NCI-H1048 (cell line): ENCODE data around the gene NUDT3.
"Not testable (repeated sequence)": the region's sequence is repeated elsewhere in the genome, so short reads cannot be mapped to it uniquely, and the experiment has no call there.

Experiments
- DNase-seq: peaks from one replicate; lab custom pipeline; 2025; lab: John Stamatoyannopoulos, UW

The NUDT3 gene

GRCh38 chr6:34342247-34342646 is 50.2 kb downstream of the NUDT3 start:
- DNase-seq, result no peak

- no peak for DNase-seq
Measured at GRCh38 chr6:34341481-34341971, 50.9 kb downstream of the NUDT3 start.

- no peak for DNase-seq
Measured at GRCh38 chr6:34340906-34341480, 51.5 kb downstream of the NUDT3 start.

GRCh38 chr6:34340394-34340793 is 52.1 kb downstream of the NUDT3 start:
- DNase-seq, result no peak

- DNase-seq, result no peak
Measured at GRCh38 chr6:34339971-34340370, 52.5 kb downstream of the NUDT3 start.

- no peak for DNase-seq
Measured at GRCh38 chr6:34339432-34339831, 53.0 kb downstream of the NUDT3 start.

GRCh38 chr6:34338811-34339210 is 53.7 kb downstream of the NUDT3 start:
- no peak for DNase-seq

- DNase-seq, result no peak
Measured at GRCh38 chr6:34338377-34338776, 54.1 kb downstream of the NUDT3 start.

GRCh38 chr6:34334796-34335416 is 57.6 kb downstream of the NUDT3 start:
- DNase-seq, result no peak

GRCh38 chr6:34333858-34334257 is 58.6 kb downstream of the NUDT3 start:
- DNase-seq, result no peak

GRCh38 chr6:34332251-34333198 is 59.9 kb downstream of the NUDT3 start:
- no peak for DNase-seq

GRCh38 chr6:34331371-34332050 is 61.0 kb downstream of the NUDT3 start:
- DNase-seq, result no peak

- DNase-seq, result not testable (repeated sequence)
Measured at GRCh38 chr6:34329814-34330213, 62.7 kb downstream of the NUDT3 start.

GRCh38 chr6:34328969-34329368 is 63.5 kb downstream of the NUDT3 start:
- DNase-seq, result no peak

- not testable (repeated sequence) for DNase-seq
Measured at GRCh38 chr6:34327313-34328205, 64.9 kb downstream of the NUDT3 start.

GRCh38 chr6:34325633-34326032 is 66.8 kb downstream of the NUDT3 start:
- DNase-seq, result no peak

- DNase-seq, result no peak
Measured at GRCh38 chr6:34324738-34325444, 67.6 kb downstream of the NUDT3 start.

- not testable (repeated sequence) for DNase-seq
Measured at GRCh38 chr6:34324221-34324620, 68.2 kb downstream of the NUDT3 start.

- no peak for DNase-seq
Measured at GRCh38 chr6:34323300-34323699, 69.2 kb downstream of the NUDT3 start.

GRCh38 chr6:34322732-34323131 is 69.7 kb downstream of the NUDT3 start:
- no peak for DNase-seq
